Suppressor macrophage treated with lipopolysaccharide for 1 hour (primary cell): ENCODE data around the gene IRAK1.
"Not testable (repeated sequence)": the region's sequence is repeated elsewhere in the genome, so short reads cannot be mapped to it uniquely, and the experiment has no call there.

Source experiments
- DNase-seq, 3 donors: peaks; one replicate each; pipeline ENCODE4 v3.0.0-alpha.2; 2020 to 2022

IRAK1 gene

GRCh38 chrX:153993978-153994377 is 25.7 kb downstream of the IRAK1 start:
- DNase-seq, result no peak

DNA sequence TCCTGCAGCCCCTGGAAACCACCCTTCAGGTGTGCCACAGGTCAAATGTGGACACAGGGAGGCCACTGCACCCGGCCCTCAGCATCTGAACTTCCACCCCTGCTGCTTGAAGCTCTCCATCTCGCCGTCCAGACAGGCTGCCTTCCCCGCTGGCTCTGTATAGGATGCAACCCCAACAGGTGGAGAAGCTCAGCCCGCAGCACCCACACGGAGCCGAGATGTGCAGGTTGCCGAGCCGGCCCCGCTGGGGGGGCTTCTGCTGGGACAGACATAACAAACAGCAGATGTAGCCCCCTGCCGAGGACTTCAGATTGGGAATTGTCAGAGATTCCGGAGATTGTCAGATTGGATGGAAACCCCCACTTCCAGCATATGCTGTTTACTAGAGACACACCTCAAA is 26.6 kb downstream of the IRAK1 start:
- DNase-seq, result no peak

- peak in 1 of 3 donors; percentile 39 for DNase-seq
These were observed 27.5 kb downstream of the IRAK1 start for GRCh38 chrX:153992180-153992579.

GRCh38 chrX:153991013-153991580 is 28.6 kb downstream of the IRAK1 start:
- DNase-seq, result no peak

GRCh38 chrX:153989973-153990655 is 29.6 kb downstream of the IRAK1 start:
- DNase-seq, result no peak

GRCh38 chrX:153988493-153988892 is 31.2 kb downstream of the IRAK1 start:
- no peak for DNase-seq

DNA sequence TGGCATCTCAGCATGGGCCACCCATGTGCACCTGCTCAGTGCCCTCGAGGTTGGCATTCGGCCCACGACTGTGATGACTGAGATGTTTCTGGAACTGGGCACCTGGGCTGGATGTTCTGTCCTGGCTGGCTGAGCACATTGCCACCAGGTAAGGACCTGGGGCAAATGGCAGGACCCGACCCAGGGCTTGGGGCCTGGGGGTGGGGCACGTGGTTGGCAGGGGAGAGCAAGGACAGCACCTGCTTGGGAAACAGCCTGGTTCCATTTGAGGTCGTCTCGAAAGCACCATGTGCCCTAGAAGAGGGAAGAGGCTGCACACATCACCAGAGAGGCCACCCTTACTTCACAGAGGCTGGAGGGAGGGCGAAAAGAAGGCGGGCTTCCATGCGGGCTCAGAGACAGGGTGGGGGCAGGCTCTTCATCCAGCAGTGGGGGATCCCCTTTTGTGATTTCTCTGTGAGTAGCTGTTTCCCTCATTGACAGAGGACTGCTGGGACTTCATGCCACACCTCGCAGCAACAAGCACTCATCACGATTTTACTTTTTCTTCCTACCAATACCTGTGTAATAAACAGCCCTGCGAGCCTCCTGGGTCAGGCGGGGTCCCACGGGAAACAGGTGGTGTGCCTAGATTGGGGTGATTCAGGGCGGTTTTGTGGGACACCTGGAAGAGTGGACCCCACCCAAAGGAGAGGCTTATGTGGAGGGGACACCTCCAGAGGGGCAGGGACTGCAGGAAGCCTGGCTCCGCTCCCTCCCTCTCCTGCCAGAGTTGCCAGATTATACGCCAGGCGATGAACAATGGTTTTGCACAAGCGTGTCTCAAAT is 35.1 kb downstream of the IRAK1 start:
- peak in 2 of 3 donors; percentile 21 to 51 for DNase-seq

GRCh38 chrX:153983321-153983801 is 36.3 kb downstream of the IRAK1 start:
- DNase-seq, result peak; percentile 60 to 76 (median 62)

- peak; percentile 57 to 63 (median 60) for DNase-seq
These were observed 37.8 kb downstream of the IRAK1 start for GRCh38 chrX:153981771-153982533.

DNA sequence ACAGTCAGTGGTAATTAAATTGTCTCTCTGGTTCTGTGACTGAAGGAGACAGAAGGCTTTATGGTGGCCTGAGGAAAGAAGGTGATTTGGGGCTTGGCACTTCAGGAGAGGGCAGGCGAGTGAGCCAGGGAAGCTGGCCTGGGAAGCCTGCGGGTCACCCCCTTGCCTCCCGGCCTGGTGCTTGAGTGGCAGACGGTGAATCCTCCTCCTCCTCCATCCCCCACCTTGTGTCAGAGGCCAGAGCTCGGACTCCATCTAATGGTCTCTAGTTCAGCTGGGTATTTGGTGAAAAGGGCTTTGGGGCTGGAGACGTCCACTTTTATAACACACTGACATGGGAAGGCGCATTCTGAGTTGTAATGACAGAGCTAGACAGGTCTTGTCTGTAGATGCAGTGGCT is 38.5 kb downstream of the IRAK1 start:
- no peak for DNase-seq

- DNase-seq, result not testable (repeated sequence)
These were observed 39.3 kb downstream of the IRAK1 start for GRCh38 chrX:153980394-153980793.

GRCh38 chrX:153974726-153975286 is 44.9 kb downstream of the IRAK1 start:
- DNase-seq, result no peak

GRCh38 chrX:153974003-153974725 is 45.5 kb downstream of the IRAK1 start:
- peak; percentile 58 to 66 (median 61) for DNase-seq

DNA sequence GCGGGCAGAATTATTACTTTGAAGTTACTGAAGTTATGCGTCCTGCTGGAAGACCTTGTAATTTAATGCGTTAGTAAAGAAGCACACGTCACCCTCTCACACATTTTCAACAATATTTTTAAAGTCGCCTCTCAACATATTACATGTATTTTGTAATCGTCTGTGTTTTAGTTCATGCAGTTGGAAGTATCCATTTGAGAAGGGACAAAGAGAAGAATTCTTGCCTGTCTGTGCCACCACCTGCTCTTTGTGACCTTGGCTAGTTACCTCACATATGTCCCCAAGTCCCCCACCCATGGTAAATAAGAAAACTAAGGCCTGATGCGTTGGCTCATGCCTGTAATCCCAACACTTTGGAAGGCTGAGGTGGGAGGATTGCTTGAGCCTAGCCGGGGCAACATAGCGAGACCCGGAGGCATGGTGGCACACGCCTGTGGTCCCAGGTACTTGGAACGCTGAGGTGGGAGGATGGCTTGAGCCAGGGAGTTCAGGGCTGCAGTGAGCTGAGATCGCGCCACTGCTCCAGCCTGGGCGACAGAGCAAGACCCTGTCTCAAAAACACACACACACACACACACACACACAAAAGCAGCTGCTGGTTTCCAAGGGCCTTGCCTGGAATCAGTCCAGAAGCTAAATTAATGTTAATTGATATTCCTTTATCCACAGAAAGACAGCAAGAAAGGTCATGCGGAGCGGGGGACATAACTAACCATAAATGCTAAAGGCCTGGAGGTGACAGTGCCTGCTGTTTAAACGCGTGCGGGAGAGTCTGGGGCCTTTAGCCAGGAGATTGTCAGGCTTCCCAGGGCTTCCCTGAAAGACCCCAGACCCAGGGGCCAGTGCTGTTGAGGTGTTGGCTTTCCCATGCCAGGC is 46.3 kb downstream of the IRAK1 start:
- no peak for DNase-seq

- peak; percentile 91 to 94 (median 92) for DNase-seq
These were observed 47.2 kb downstream of the IRAK1 start, which contains the start of gene TMEM187 for GRCh38 chrX:153972368-153973126. Gene TMEM187 (plus strand): TSS chrX:153972754. CDS start chrX:153982063, 9,309 bp downstream.

- peak; percentile 92 to 94 (median 94) for DNase-seq
These were observed 48.0 kb downstream of the IRAK1 start, which contains the start of gene HCFC1 for GRCh38 chrX:153971450-153972367. Gene HCFC1 (minus strand): TSS chrX:153971818. CDS start chrX:153970840, 978 bp downstream.

GRCh38 chrX:153971124-153971449 is 48.6 kb downstream of the IRAK1 start:
- peak; percentile 89 to 95 (median 92) for DNase-seq

GRCh38 chrX:153970357-153971123 is 49.2 kb downstream of the IRAK1 start:
- peak in 1 of 3 donors; percentile 50 for DNase-seq
